Mucosa of descending colon (tissue), 3 donors: Measurements from ENCODE around the gene TRPV6. TPM values are rescaled to one million over a fixed set of nuclear protein-coding genes. Genes with fewer than 3 reads are reported as not detected.

Experiments used
- ATAC-seq: fragments of 200-7000 bp; cut with Tn5 transposase; one replicate; pipeline ENCODE4 v1.9.1; 2020; ENCODE audit warnings: mild to moderate bottlenecking, moderate library complexity
- DNase-seq, 3 donors: peaks; one replicate each; pipeline ENCODE4 v3.0.0-alpha.2; 2020
- H3K36me3 ChIP-seq: fragments of 200-600 bp; one replicate; pipeline ENCODE4 v1.8.0; 2021; ENCODE audit warnings: low read depth, mild to moderate bottlenecking
- H3K4me1 ChIP-seq: fragments of 200-600 bp; one replicate; pipeline ENCODE4 v1.8.0; 2021; ENCODE audit warnings: low read depth, mild to moderate bottlenecking
- H3K4me3 ChIP-seq: fragments of 200-600 bp; one replicate; pipeline ENCODE4 v1.8.0; 2021; ENCODE audit warnings: mild to moderate bottlenecking
- H3K9me3 ChIP-seq: fragments of 200-600 bp; one replicate; pipeline ENCODE4 v1.8.0; 2021; ENCODE audit warnings: mild to moderate bottlenecking
- CTCF ChIP-seq: fragments of 200-600 bp; IDR thresholded peaks from one replicate; pipeline ENCODE4 v1.8.0; 2022; ENCODE audit warnings: antibody characterized with exemption, mild to moderate bottlenecking
- intact Hi-C, 2 donors: fragments of 100-400 bp; cut with DNase I in 1 of 2; cut with micrococcal nuclease in 1 of 2; formaldehyde crosslinking; loops; one replicate each; pipeline versions ENCODE4 v1.11.0 to v1.11.1; 2022; cut with DNase I, micrococcal nuclease
- total RNA-seq, 3 donors: library from RNA; stranded (reverse); fragmentation: NEBNext Ultra II Directional in 2 of 3; extraction: Animal tissue kit (Norgen Biotek cat#: 25700) in 2 of 3; gene quantifications; one replicate each; pipeline versions ENCODE4 v1.2.1 to v1.2.4, GENCODE V29; 2021 to 2023
- donor health status: DM: no; HTN: no; CAD: no; lungs with moderate emphysema.
- donor health status: DM: no; HTN: no; CAD: no.
- donor health status: DM: no; HTN: yes; CAD: no.

Gene TRPV6
- total RNA-seq, 3 donors from 2014 or later, result 0.35 to 0.55 (median 0.44) TPM

GRCh38 chr7:142913566-142913965, 28.0 kb upstream of the TRPV6 start:
- no peak overlapping the region for H3K4me3 ChIP-seq
- no peak for ATAC-seq
- no peaks in the 10 kb centered on the region for H3K36me3 ChIP-seq
- no peaks in the 10 kb centered on the region for H3K9me3 ChIP-seq
- intact Hi-C loops, result no loop called here
- no peak for DNase-seq
- TF ChIP-seq CTCF, result no peak
- H3K4me1 ChIP-seq, result no peaks in the 10 kb centered on the region

GRCh38 chr7:142913051-142913450, 27.5 kb upstream of the TRPV6 start:
- no peak for TF ChIP-seq CTCF
- Histone ChIP-seq H3K4me3 (no peak overlapping the region), H3K36me3 (no peaks in the 10 kb centered on the region), H3K9me3 (no peaks in the 10 kb centered on the region), H3K4me1 (no peaks in the 10 kb centered on the region)
- ATAC-seq, result no peak
- DNase-seq, result no peak
- intact Hi-C loops, result no loop called here

- TF ChIP-seq CTCF, result no peak
- no peaks in the 10 kb centered on the region for H3K9me3 ChIP-seq
- DNase-seq, result no peak
- intact Hi-C loops, result no loop called here
- no peak overlapping the region for H3K4me3 ChIP-seq
- no peaks in the 10 kb centered on the region for H3K36me3 ChIP-seq
- no peaks in the 10 kb centered on the region for H3K4me1 ChIP-seq
- ATAC-seq, result peak; percentile 13
These were observed 24.9 kb upstream of the TRPV6 start for GRCh38 chr7:142910481-142910880.

- no peak for TF ChIP-seq CTCF
- intact Hi-C loops, result no loop called here
- ATAC-seq (peak; percentile 49), DNase-seq (no peak)
- H3K36me3 ChIP-seq, result no peaks in the 10 kb centered on the region
- H3K4me1 ChIP-seq, result no peaks in the 10 kb centered on the region
- H3K9me3 ChIP-seq, result no peaks in the 10 kb centered on the region
- H3K4me3 ChIP-seq, result no peak overlapping the region
These were observed 24.5 kb upstream of the TRPV6 start for GRCh38 chr7:142910031-142910433.

GRCh38 chr7:142908921-142909890, 23.7 kb upstream of the TRPV6 start:
- peak; percentile 72 for ATAC-seq
- Histone ChIP-seq H3K9me3 (no peaks in the 10 kb centered on the region), H3K4me3 (no peak overlapping the region), H3K36me3 (no peaks in the 10 kb centered on the region), H3K4me1 (no peaks in the 10 kb centered on the region)
- TF ChIP-seq CTCF, result no peak
- intact Hi-C loops, result no loop called here
- no peak for DNase-seq
